ENCODE results near the gene MCFD2. TPM values are rescaled to one million over a fixed set of nuclear protein-coding genes. Genes with fewer than 3 reads are reported as not detected.
A peak's percentile ranks its signal among the peaks of the same experiment; 100 is the strongest.

Gene MCFD2
- total RNA-seq, 1 donor from 2014 or later = 161 TPM

DNA sequence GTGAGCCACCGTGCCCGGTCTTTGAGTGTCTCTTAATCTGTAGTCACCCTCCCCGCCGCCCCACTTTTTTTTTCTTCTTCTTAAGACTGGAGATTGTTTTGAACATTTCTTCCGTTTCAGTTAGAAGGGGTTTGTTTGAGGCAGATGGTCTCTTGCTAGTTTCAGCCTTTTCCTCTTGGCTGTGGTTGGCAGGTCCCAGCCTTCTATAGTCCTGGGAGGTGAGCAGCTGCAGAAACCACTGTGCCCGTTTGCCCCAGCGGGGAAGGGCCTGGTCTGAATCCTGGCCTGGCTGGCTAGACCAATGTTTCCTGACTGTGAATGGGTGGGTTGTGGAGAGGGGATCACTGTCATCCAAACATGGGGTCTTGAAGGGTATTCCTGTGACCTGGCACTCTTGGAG lies 30.1 kb upstream of the MCFD2 start:
- H3K36me3 ChIP-seq (ENCODE audit: insufficient read depth, low read length) = no peaks in the 10 kb centered on the region
- no peak for DNase-seq (ENCODE audit: low read depth)

DNA sequence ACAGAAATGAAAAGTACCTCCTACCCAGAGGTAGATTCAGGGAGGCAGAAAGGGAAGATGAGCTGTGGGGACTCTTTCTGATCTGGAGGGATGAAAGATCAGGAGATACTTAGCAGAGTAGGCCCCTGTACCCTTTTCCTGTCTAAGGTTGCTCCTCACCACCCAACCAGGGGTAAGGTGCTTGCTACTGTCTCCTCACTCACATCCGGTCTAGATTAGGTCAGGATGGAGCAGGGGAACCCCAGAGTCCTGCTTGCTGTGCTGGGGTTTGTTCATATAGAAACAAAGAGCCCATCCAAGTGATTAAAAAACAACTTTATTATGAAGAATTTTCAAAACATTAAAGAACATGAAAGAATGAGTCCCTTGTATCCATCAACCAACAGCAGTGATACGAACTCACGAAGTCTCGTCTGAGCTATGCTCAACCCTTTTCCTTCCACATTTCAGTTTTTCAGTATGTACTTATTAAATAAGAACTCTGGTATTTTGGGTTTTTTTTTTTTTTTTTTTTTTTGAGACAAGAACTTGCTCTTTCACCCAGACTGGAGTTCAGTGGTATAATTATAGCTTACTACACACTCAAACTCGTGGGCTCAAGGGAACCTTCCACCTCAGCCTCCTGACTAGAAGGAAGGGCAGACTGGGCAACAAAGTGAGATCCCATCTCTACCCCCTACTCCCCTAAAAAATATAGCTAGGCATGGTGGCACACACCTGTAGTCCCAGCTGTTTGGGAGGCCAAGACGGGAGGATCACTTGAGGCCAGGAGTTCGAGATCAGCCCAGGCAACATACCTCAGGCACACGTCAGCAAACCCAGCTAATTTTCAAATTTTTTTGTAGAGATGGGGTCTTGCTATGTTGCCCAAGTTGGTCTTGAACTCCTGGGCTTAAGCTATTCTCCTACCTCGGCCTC lies 28.5 kb upstream of the MCFD2 start:
- no peaks in the 10 kb centered on the region for H3K36me3 ChIP-seq (ENCODE audit: insufficient read depth, low read length)
- no peak for TF ChIP-seq EZH2 (IDR thresholded peaks at IDR 0.05; ENCODE audit: insufficient read depth, low read length)
- TF ChIP-seq, protein P1, sequence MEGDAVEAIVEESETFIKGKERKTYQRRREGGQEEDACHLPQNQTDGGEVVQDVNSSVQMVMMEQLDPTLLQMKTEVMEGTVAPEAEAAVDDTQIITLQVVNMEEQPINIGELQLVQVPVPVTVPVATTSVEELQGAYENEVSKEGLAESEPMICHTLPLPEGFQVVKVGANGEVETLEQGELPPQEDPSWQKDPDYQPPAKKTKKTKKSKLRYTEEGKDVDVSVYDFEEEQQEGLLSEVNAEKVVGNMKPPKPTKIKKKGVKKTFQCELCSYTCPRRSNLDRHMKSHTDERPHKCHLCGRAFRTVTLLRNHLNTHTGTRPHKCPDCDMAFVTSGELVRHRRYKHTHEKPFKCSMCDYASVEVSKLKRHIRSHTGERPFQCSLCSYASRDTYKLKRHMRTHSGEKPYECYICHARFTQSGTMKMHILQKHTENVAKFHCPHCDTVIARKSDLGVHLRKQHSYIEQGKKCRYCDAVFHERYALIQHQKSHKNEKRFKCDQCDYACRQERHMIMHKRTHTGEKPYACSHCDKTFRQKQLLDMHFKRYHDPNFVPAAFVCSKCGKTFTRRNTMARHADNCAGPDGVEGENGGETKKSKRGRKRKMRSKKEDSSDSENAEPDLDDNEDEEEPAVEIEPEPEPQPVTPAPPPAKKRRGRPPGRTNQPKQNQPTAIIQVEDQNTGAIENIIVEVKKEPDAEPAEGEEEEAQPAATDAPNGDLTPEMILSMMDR (IDR thresholded peaks at IDR 0.05; ENCODE audit: insufficient read depth, low read depth, low read length) = no peak
- H3K9me3 Mint-ChIP-seq (ENCODE audit: unreplicated experiment) = peaks cover 2% of the 10 kb centered on the region
- no peaks in the 10 kb centered on the region for H3K27me3 Mint-ChIP-seq (ENCODE audit: low read depth, unreplicated experiment)
- H3K4me1 Mint-ChIP-seq (ENCODE audit: low read depth, unreplicated experiment) = peaks cover 16% of the 10 kb centered on the region
- no peaks in the 10 kb centered on the region for H3K9me3 ChIP-seq (ENCODE audit: insufficient read depth, low read depth, low read length)
- H3K4me2 ChIP-seq (ENCODE audit: low read length) = peak overlapping the region; percentile 97
- FAIRE-seq (no peak), DNase-seq (ENCODE audit: low read depth) (no peak)
- no peaks in the 10 kb centered on the region for H3K27me3 ChIP-seq (ENCODE audit: insufficient read depth, low read length)
- peaks cover 78% of the 10 kb centered on the region for H3K79me2 ChIP-seq (ENCODE audit: insufficient read depth, low read length)
- H3K4me3 Mint-ChIP-seq (ENCODE audit: unreplicated experiment) = no peak overlapping the region
- H3K36me3 Mint-ChIP-seq (ENCODE audit: low read depth, unreplicated experiment) = peaks cover 7% of the 10 kb centered on the region
- H2AFZ ChIP-seq (ENCODE audit: low read depth, low read length) = no peak overlapping the region
- peaks cover 63% of the 10 kb centered on the region for H4K20me1 ChIP-seq (ENCODE audit: insufficient read depth, low read length)
- H3K9ac ChIP-seq (ENCODE audit: low read length) = peak overlapping the region; percentile 17
- H3K27ac ChIP-seq (ENCODE audit: low read depth, low read length) = no peak overlapping the region
- peaks cover 29% of the 10 kb centered on the region for H3K4me1 ChIP-seq (ENCODE audit: insufficient read depth, low read length)
- no peak overlapping the region for H3K4me3 ChIP-seq (ENCODE audit: insufficient read depth, low read depth, low read length)
- H3K27ac Mint-ChIP-seq (ENCODE audit: unreplicated experiment) = no peak overlapping the region

More for the DNA sequence above, 30.1 kb upstream of the MCFD2 start:
- Histone ChIP-seq H3K4me2 (ENCODE audit: low read length) (no peak overlapping the region), H3K27me3 (ENCODE audit: insufficient read depth, low read length) (no peaks in the 10 kb centered on the region), H3K27ac (ENCODE audit: low read depth, low read length) (no peak overlapping the region), H3K4me3 (ENCODE audit: insufficient read depth, low read depth, low read length) (no peak overlapping the region), H3K79me2 (ENCODE audit: insufficient read depth, low read length) (peaks cover 91% of the 10 kb centered on the region), H3K4me1 (ENCODE audit: insufficient read depth, low read length) (peaks cover 17% of the 10 kb centered on the region), H4K20me1 (ENCODE audit: insufficient read depth, low read length) (peaks cover 73% of the 10 kb centered on the region), H3K9me3 (ENCODE audit: insufficient read depth, low read depth, low read length) (no peaks in the 10 kb centered on the region), H3K9ac (ENCODE audit: low read length) (no peak overlapping the region), H2AFZ (ENCODE audit: low read depth, low read length) (no peak overlapping the region)
- FAIRE-seq = no peak
- H3K4me1 Mint-ChIP-seq (ENCODE audit: low read depth, unreplicated experiment) = peaks cover 13% of the 10 kb centered on the region
- no peak overlapping the region for H3K4me3 Mint-ChIP-seq (ENCODE audit: unreplicated experiment)
- no peaks in the 10 kb centered on the region for H3K9me3 Mint-ChIP-seq (ENCODE audit: unreplicated experiment)
- no peaks in the 10 kb centered on the region for H3K27me3 Mint-ChIP-seq (ENCODE audit: low read depth, unreplicated experiment)
- peaks cover 10% of the 10 kb centered on the region for H3K36me3 Mint-ChIP-seq (ENCODE audit: low read depth, unreplicated experiment)
- TF ChIP-seq, protein P1 (IDR thresholded peaks at IDR 0.05; ENCODE audit: insufficient read depth, low read depth, low read length) = no peak
- no peak for TF ChIP-seq EZH2 (IDR thresholded peaks at IDR 0.05; ENCODE audit: insufficient read depth, low read length)
- no peak overlapping the region for H3K27ac Mint-ChIP-seq (ENCODE audit: unreplicated experiment)

Data from astrocyte (in vitro differentiated cells and primary cell).